Gastrocnemius medialis (tissue), 4 donors: ENCODE measurements around the gene TERB1. TPM values are rescaled to one million over a fixed set of nuclear protein-coding genes. Genes with fewer than 3 reads are reported as not detected.

Experiments
- ATAC-seq, 2 donors: fragments of 150-250 bp; one replicate each; pipeline ENCODE4 v1.9.1; 2016
- DNase-seq, 2 donors: peaks; one replicate each; pipeline ENCODE4 v3.0.0-alpha.2; 2019
- H3K27ac ChIP-seq, 4 donors: fragments of 200-600 bp; sonication (generic); 1 replicate in 1 of 4; 2 replicates in 3 of 4; pipeline ENCODE4 v1.5.1; 2016 to 2018; ENCODE audit warnings: mild to moderate bottlenecking in 2 of 4, moderate library complexity in 1 of 4
- H3K27me3 ChIP-seq, 3 donors: fragments of 200-600 bp; sonication (generic) in 2 of 3; 1 replicate in 1 of 3; 2 replicates in 2 of 3; pipeline versions ENCODE4 v1.5.1 to v1.6.0; 2016 to 2019; ENCODE audit warnings: mild to moderate bottlenecking in 1 of 3, moderate library complexity in 1 of 3
- H3K36me3 ChIP-seq, 2 donors: fragments of 200-600 bp; sonication (generic) in 1 of 2; one replicate each; pipeline ENCODE4 v1.5.1; 2017 to 2018
- H3K4me1 ChIP-seq, 2 donors: fragments of 200-600 bp; sonication (generic) in 1 of 2; one replicate each; pipeline ENCODE4 v1.5.1; 2016 to 2017; ENCODE audit warnings: mild to moderate bottlenecking in 2 of 2
- H3K4me3 ChIP-seq, 4 donors: fragments of 200-600 bp; sonication (generic) in 3 of 4; 1 replicate in 1 of 4; 2 replicates in 3 of 4; pipeline ENCODE4 v1.5.1; 2016 to 2019; ENCODE audit warnings: mild to moderate bottlenecking in 2 of 4
- H3K9me3 ChIP-seq, 3 donors: fragments of 200-600 bp; sonication (generic) in 2 of 3; 1 replicate in 1 of 3; 2 replicates in 2 of 3; pipeline ENCODE4 v1.5.1; 2016 to 2019
- CTCF ChIP-seq, 5 experiments: fragments of 450-650 bp in 3 of 5; fragments of 200-600 bp in 2 of 5; sonication (generic) in 2 of 5; IDR thresholded peaks in 4 of 5; conservative IDR thresholded peaks in 1 of 5; 1 replicate in 4 of 5; 2 replicates in 1 of 5; pipeline ENCODE4 v1.5.1; 2016 to 2019; ENCODE audit warnings: antibody characterized with exemption in 5 of 5, mild to moderate bottlenecking in 3 of 5, moderate library complexity in 3 of 5
- POLR2A ChIP-seq, 2 donors: fragments of 450-650 bp; IDR thresholded peaks; one replicate each; pipeline ENCODE4 v1.6.1; 2017; ENCODE audit warnings: antibody characterized with exemption in 2 of 2, mild to moderate bottlenecking in 2 of 2, moderate library complexity in 2 of 2
- in situ Hi-C, 4 donors: fragments of 200-750 bp; cut with MboI; loops; one replicate each; pipeline versions ENCODE4 v1.15.0 to v1.8.0; 2017; ENCODE audit warnings: low sequenced_read_pairs in 4 of 4
- intact Hi-C: fragments of 100-400 bp; cut with DNase I; formaldehyde crosslinking; loops from one replicate; pipeline ENCODE4 v1.15.1; 2023; ENCODE audit warnings: low total_unique reads
- total RNA-seq, 4 donors: library from RNA; depleted of rRNA; stranded (reverse); fragments of >200 nt; gene quantifications; one replicate each; pipeline versions ENCODE4 v1.1.0 to v1.2.3, GENCODE V29; 2016

TERB1 gene
- total RNA-seq, 4 donors from 2014 or later: not detected

GRCh38 chr16:66720766-66721165 lies 80.6 kb downstream of the TERB1 start:
- TF ChIP-seq POLR2A (IDR thresholded peaks at IDR 0.05): no peak
- ATAC-seq: no peak
- intact Hi-C loops: no loop called here
- no peak for DNase-seq
- Histone ChIP-seq H3K36me3 (peaks cover 0 to 67% of the 10 kb centered on the region in 2 donors), H3K27ac (no peak overlapping the region), H3K27me3 (no peaks in the 10 kb centered on the region), H3K4me1 (no peaks in the 10 kb centered on the region), H3K4me3 (no peak overlapping the region), H3K9me3 (no peaks in the 10 kb centered on the region)
- in situ Hi-C loops: no loop called here

- no peaks in the 10 kb centered on the region for H3K9me3 ChIP-seq
- ATAC-seq (no peak), DNase-seq (no peak)
- H3K27me3 ChIP-seq: no peaks in the 10 kb centered on the region
- TF ChIP-seq POLR2A (IDR thresholded peaks at IDR 0.05) (no peak), CTCF (IDR thresholded peaks at IDR 0.05 in 4 of 5, conservative IDR thresholded peaks at IDR 0.05 in 1 of 5) (no peak)
- H3K4me3 ChIP-seq: no peak overlapping the region
- H3K4me1 ChIP-seq: no peaks in the 10 kb centered on the region
- peaks cover 0 to 52% of the 10 kb centered on the region in 2 donors for H3K36me3 ChIP-seq
- intact Hi-C loops (no loop called here), in situ Hi-C loops (no loop called here)
- H3K27ac ChIP-seq: no peak overlapping the region
Measured at GRCh38 chr16:66719246-66719645, 82.1 kb downstream of the TERB1 start.

- peaks cover 0 to 37% of the 10 kb centered on the region in 2 donors for H3K36me3 ChIP-seq
- H3K27ac ChIP-seq: no peak overlapping the region
- H3K27me3 ChIP-seq: no peaks in the 10 kb centered on the region
- H3K9me3 ChIP-seq: no peaks in the 10 kb centered on the region
- ATAC-seq: no peak
- intact Hi-C loops (no loop called here), in situ Hi-C loops (no loop called here)
- no peak overlapping the region for H3K4me3 ChIP-seq
- DNase-seq: no peak
- TF ChIP-seq POLR2A (IDR thresholded peaks at IDR 0.05) (no peak), CTCF (IDR thresholded peaks at IDR 0.05 in 4 of 5, conservative IDR thresholded peaks at IDR 0.05 in 1 of 5) (no peak)
- H3K4me1 ChIP-seq: peaks cover 7 to 8% of the 10 kb centered on the region in 2 donors
Measured at GRCh38 chr16:66717776-66718175, 83.6 kb downstream of the TERB1 start.

GRCh38 chr16:66717112-66717675 lies 84.2 kb downstream of the TERB1 start:
- TF ChIP-seq CTCF (IDR thresholded peaks at IDR 0.05 in 4 of 5, conservative IDR thresholded peaks at IDR 0.05 in 1 of 5): peak in 2 of 5 experiments; percentile 12 to 38
- no peak for TF ChIP-seq POLR2A (IDR thresholded peaks at IDR 0.05)
- Histone ChIP-seq H3K36me3 (peaks cover 0 to 31% of the 10 kb centered on the region in 2 donors), H3K9me3 (no peaks in the 10 kb centered on the region), H3K27me3 (no peaks in the 10 kb centered on the region), H3K27ac (no peak overlapping the region), H3K4me1 (peaks cover 7 to 8% of the 10 kb centered on the region in 2 donors), H3K4me3 (no peak overlapping the region)
- DNase-seq (no peak), ATAC-seq (no peak)
- in situ Hi-C loops (no loop called here), intact Hi-C loops (no loop called here)

GRCh38 chr16:66714654-66715307 lies 86.6 kb downstream of the TERB1 start:
- DNase-seq: no peak
- ATAC-seq: no peak
- in situ Hi-C loops (no loop called here), intact Hi-C loops (no loop called here)
- H3K4me1 ChIP-seq: peaks cover 7 to 8% of the 10 kb centered on the region in 2 donors
- H3K27me3 ChIP-seq: no peaks in the 10 kb centered on the region
- H3K36me3 ChIP-seq: peaks cover 0 to 15% of the 10 kb centered on the region in 2 donors
- H3K4me3 ChIP-seq: no peak overlapping the region
- no peak for TF ChIP-seq POLR2A (IDR thresholded peaks at IDR 0.05)
- no peak for TF ChIP-seq CTCF (IDR thresholded peaks at IDR 0.05 in 4 of 5, conservative IDR thresholded peaks at IDR 0.05 in 1 of 5)
- H3K9me3 ChIP-seq: no peaks in the 10 kb centered on the region
- H3K27ac ChIP-seq: no peak overlapping the region
